ENCODE data around the gene GBA2.

The GBA2 gene

GRCh38 chr9:35743452-35743851, 5.6 kb downstream of the GBA2 start:
- no peak for TF ChIP-seq CTCF (IDR thresholded peaks at IDR 0.05)
- no peak overlapping the region for H3K4me3 Mint-ChIP-seq
- peaks cover 41% of the 10 kb centered on the region for H3K36me3 Mint-ChIP-seq (ENCODE audit: low read depth)
- no peak for DNase-seq
- peaks cover 29% of the 10 kb centered on the region for H3K4me1 Mint-ChIP-seq
- H3K9me3 Mint-ChIP-seq, result no peaks in the 10 kb centered on the region
- no peak overlapping the region for H3K27ac Mint-ChIP-seq
- H3K27me3 Mint-ChIP-seq (ENCODE audit: low read depth, poor library complexity), result peaks cover 10% of the 10 kb centered on the region

GRCh38 chr9:35741740-35742139, 7.3 kb downstream of the GBA2 start:
- H3K4me3 Mint-ChIP-seq, result no peak overlapping the region
- peaks cover 39% of the 10 kb centered on the region for H3K36me3 Mint-ChIP-seq (ENCODE audit: low read depth)
- H3K9me3 Mint-ChIP-seq, result no peaks in the 10 kb centered on the region
- H3K4me1 Mint-ChIP-seq, result peaks cover 14% of the 10 kb centered on the region
- peaks cover 10% of the 10 kb centered on the region for H3K27me3 Mint-ChIP-seq (ENCODE audit: low read depth, poor library complexity)
- no peak for DNase-seq
- TF ChIP-seq CTCF (IDR thresholded peaks at IDR 0.05), result no peak
- H3K27ac Mint-ChIP-seq, result no peak overlapping the region

- no peaks in the 10 kb centered on the region for H3K9me3 Mint-ChIP-seq
- H3K4me1 Mint-ChIP-seq, result no peaks in the 10 kb centered on the region
- H3K4me3 Mint-ChIP-seq, result no peak overlapping the region
- no peak for TF ChIP-seq CTCF (IDR thresholded peaks at IDR 0.05)
- peaks cover 34% of the 10 kb centered on the region for H3K36me3 Mint-ChIP-seq (ENCODE audit: low read depth)
- no peak for DNase-seq
- H3K27ac Mint-ChIP-seq, result no peak overlapping the region
- peaks cover 3% of the 10 kb centered on the region for H3K27me3 Mint-ChIP-seq (ENCODE audit: low read depth, poor library complexity)
Measured at GRCh38 chr9:35740243-35740642, 8.8 kb downstream of the GBA2 start.

- no peak overlapping the region for H3K27ac Mint-ChIP-seq
- H3K9me3 Mint-ChIP-seq, result no peaks in the 10 kb centered on the region
- peaks cover 33% of the 10 kb centered on the region for H3K36me3 Mint-ChIP-seq (ENCODE audit: low read depth)
Measured at GRCh38 chr9:35738924-35739323, 10.1 kb downstream of the GBA2 start.

GRCh38 chr9:35738186-35738585, 10.8 kb downstream of the GBA2 start:
- Mint-ChIP-seq H3K9me3 (no peaks in the 10 kb centered on the region), H3K27me3 (ENCODE audit: low read depth, poor library complexity) (peaks cover 3% of the 10 kb centered on the region), H3K4me3 (no peak overlapping the region), H3K27ac (no peak overlapping the region), H3K4me1 (peaks cover 5% of the 10 kb centered on the region), H3K36me3 (ENCODE audit: low read depth) (peaks cover 28% of the 10 kb centered on the region)
- no peak for DNase-seq
- TF ChIP-seq CTCF (IDR thresholded peaks at IDR 0.05), result no peak

More at GRCh38 chr9:35738924-35739323, 10.1 kb downstream of the GBA2 start:
- Mint-ChIP-seq H3K4me1 (no peaks in the 10 kb centered on the region), H3K27me3 (ENCODE audit: low read depth, poor library complexity) (peaks cover 3% of the 10 kb centered on the region), H3K4me3 (no peak overlapping the region)
- no peak for DNase-seq
- no peak for TF ChIP-seq CTCF (IDR thresholded peaks at IDR 0.05)

GRCh38 chr9:35737143-35737542, 11.9 kb downstream of the GBA2 start:
- Mint-ChIP-seq H3K9me3 (no peaks in the 10 kb centered on the region), H3K36me3 (ENCODE audit: low read depth) (peaks cover 21% of the 10 kb centered on the region), H3K4me3 (no peak overlapping the region), H3K27ac (no peak overlapping the region), H3K4me1 (peaks cover 10% of the 10 kb centered on the region), H3K27me3 (ENCODE audit: low read depth, poor library complexity) (peaks cover 2% of the 10 kb centered on the region)
- no peak for DNase-seq
- no peak for TF ChIP-seq CTCF (IDR thresholded peaks at IDR 0.05)

All from nephron progenitor cell (in vitro differentiated cells).